Stimulated activated CD4-positive, alpha-beta T cell treated with anti-CD3 and anti-CD28 coated beads, Interleukin-2, amount 100 ng/mL, for 48 hours (primary cell): ENCODE data around the gene HSD17B10.
"Not testable (repeated sequence)": the region's sequence is repeated elsewhere in the genome, so short reads cannot be mapped to it uniquely, and the experiment has no call there.

Experiments
- DNase-seq, 2 donors: peaks; one replicate each; pipeline ENCODE4 v3.0.0-alpha.2; 2020

Gene HSD17B10

GRCh38 chrX:53435997-53436396, 1.8 kb upstream of the HSD17B10 start:
- DNase-seq = peak; percentile 47 to 63

DNA sequence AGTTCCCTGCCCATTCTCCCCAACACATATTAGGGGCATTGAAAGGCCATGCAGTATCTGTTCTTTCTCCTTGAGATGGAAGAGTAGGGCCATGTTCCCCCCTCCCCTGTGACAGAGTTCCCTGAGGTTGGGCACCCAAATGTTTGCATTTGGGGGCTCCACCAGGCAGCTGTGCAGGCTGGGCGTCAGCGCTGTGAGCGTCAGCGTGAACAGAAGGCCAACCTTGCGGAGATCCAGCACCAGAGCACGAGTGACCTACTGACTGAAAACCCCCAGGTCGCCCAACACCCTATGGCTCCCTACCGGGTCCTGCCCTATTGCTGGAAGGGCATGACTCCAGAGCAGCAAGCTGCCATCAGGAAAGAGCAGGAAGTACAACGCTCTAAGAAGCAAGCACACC, 3.9 kb downstream of the HSD17B10 start:
- DNase-seq = no peak

GRCh38 chrX:53429755-53430154, 4.4 kb downstream of the HSD17B10 start:
- DNase-seq = no peak

- no peak for DNase-seq
Measured at GRCh38 chrX:53422861-53423306, 11.3 kb downstream of the HSD17B10 start, which contains the start of gene RIBC1. Gene RIBC1 (plus strand): TSS chrX:53422873. CDS start chrX:53426277, 3,404 bp downstream.

- peak; percentile 90 to 95 for DNase-seq
Measured at GRCh38 chrX:53422086-53422860, 11.9 kb downstream of the HSD17B10 start, which contains the start of gene SMC1A. Gene SMC1A (minus strand): TSS chrX:53422654. CDS start chrX:53422600, 54 bp downstream.

- DNase-seq = no peak
Measured at GRCh38 chrX:53421772-53422085, 12.4 kb downstream of the HSD17B10 start.

- DNase-seq = no peak
Measured at GRCh38 chrX:53421125-53421524, 13.0 kb downstream of the HSD17B10 start.

GRCh38 chrX:53420351-53420750, 13.8 kb downstream of the HSD17B10 start:
- not testable (repeated sequence) for DNase-seq

DNA sequence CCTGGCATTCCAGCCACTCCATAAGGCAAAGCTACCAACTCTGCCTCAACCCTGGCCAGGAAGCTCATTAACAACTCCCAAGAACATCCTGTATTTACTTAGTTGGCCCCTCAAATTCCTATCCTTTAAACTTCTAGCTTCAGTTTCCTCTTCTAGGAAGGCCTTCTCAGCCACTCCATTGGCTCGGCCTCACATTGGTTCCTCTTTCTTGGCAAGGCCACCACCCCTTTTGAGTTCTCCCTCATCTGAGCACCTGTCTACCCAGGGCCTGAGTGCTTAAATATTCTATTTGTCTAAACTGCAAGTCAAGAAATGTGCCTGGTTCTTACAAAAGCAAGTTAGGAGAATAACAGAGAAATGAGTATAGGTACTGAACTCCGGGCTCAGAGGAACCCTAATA, 21.7 kb downstream of the HSD17B10 start:
- no peak for DNase-seq

DNA sequence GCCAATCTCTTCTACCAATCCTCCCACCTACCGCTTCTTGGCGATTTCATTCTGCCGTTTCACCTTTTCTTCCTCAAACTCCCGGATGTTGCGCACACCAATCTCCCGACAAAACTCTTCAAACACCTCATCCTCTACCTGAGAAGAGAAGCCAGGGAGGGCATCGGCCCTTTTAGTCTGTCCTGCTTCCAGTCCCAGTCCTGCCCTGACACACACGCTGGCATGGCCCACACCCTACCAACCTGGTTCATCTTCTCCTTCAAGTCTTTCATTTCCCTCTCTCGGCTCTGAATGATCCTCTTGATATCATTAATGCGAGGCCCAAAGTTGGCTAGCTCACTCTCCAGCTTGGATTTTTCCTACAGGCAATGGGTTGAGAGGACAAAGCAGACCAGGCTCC, 30.6 kb downstream of the HSD17B10 start:
- no peak for DNase-seq

DNA sequence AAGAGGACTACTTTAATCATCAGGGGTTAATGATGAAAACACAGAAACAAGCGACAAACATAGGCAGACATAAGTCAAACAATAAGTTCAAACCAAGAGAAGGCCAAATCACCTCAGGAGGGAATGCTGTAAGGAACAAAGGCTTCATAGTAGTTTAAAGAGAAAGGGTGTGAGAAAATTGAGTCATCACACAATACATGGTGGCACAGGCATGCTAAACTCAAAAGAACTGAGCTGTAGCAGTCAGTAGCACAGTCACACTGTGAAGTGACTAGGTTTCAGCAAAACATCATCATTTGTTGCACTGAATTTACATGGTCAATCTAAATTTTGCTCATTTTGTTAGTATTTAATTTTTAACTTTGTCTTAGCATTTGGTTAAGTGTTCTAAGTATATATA, 36.0 kb downstream of the HSD17B10 start:
- no peak for DNase-seq

- no peak for DNase-seq
Measured at GRCh38 chrX:53395605-53396298, 38.4 kb downstream of the HSD17B10 start.

GRCh38 chrX:53383376-53384076, 50.6 kb downstream of the HSD17B10 start:
- DNase-seq = no peak
